SK-N-SH (cell line): ENCODE data around the gene PCCB. TPM values are rescaled to one million over a fixed set of nuclear protein-coding genes. Genes with fewer than 3 reads are reported as not detected.

Experiments
- CTCF ChIA-PET: fragments of 300-600, 350-600 bp; formaldehyde crosslinking; extraction: SDS; loops from one replicate; lab custom pipeline; 2021; lab: Yijun Ruan, JAX
- POLR2A ChIA-PET: fragments of 350-600 bp; sonication (Branson Sonifier 250); formaldehyde crosslinking; extraction: SDS; loops from one replicate; lab custom pipeline; 2020; ENCODE audit warnings: antibody characterized with exemption, inconsistent platforms; lab: Yijun Ruan, JAX
- DNase-seq: peaks from one replicate; pipeline ENCODE4 v3.0.0; 2012
- H2AFZ ChIP-seq: fragments of 200-600 bp; sonication (generic); 2 replicates; pipeline ENCODE4 v1.8.1; 2016; ENCODE audit warnings: antibody characterized with exemption, mild to moderate bottlenecking, low read depth
- H3F3A ChIP-seq: fragments of 200-600 bp; sonication (generic); replicated peaks from 2 replicates; pipeline ENCODE3; 2016; ENCODE audit warnings: antibody characterized with exemption, mild to moderate bottlenecking; ENCODE audit not compliant: insufficient read depth
- H3K27ac ChIP-seq, 2 experiments: fragments of 200-500 bp in 1 of 2; fragments of 200-600 bp in 1 of 2; sonication (Bioruptor generic) in 1 of 2; sonication (generic), shearing (Covaris generic) in 1 of 2; 2 replicates each; pipeline versions ENCODE4 v1.5.1 to v1.6.1; 2014 to 2016; ENCODE audit warnings: low read depth in 2 of 2, inconsistent platforms in 1 of 2, low read length in 1 of 2, mild to moderate bottlenecking in 1 of 2, mixed read lengths in 1 of 2
- H3K27me3 ChIP-seq: fragments of 200-600 bp; sonication (generic), shearing (Covaris generic); 2 replicates; pipeline ENCODE4 v1.6.1; 2016; ENCODE audit warnings: mixed run types; ENCODE audit not compliant: insufficient read depth
- H3K36me3 ChIP-seq, 2 experiments: fragments of 200-500 bp in 1 of 2; fragments of 200-600 bp in 1 of 2; sonication (Bioruptor generic) in 1 of 2; sonication (generic) in 1 of 2; replicated peaks in 1 of 2; 2 replicates each; pipeline versions ENCODE3 to v1.5.1; 2014 to 2016; ENCODE audit warnings: low read length in 1 of 2, mild to moderate bottlenecking in 1 of 2; ENCODE audit not compliant: insufficient read depth in 2 of 2, control insufficient read depth in 1 of 2
- H3K4me1 ChIP-seq, 2 experiments: fragments of 200-500 bp in 1 of 2; fragments of 200-600 bp in 1 of 2; sonication (Bioruptor generic) in 1 of 2; sonication (generic), shearing (Covaris generic) in 1 of 2; 2 replicates each; pipeline versions ENCODE4 v1.5.1 to v1.6.1; 2014 to 2016; ENCODE audit warnings: low read depth in 1 of 2, low read length in 1 of 2, mixed run types in 1 of 2; ENCODE audit not compliant: insufficient read depth in 2 of 2, control insufficient read depth in 1 of 2
- H3K4me2 ChIP-seq: fragments of 200-600 bp; sonication (generic), shearing (Covaris generic); 2 replicates; pipeline ENCODE4 v1.6.1; 2017; ENCODE audit warnings: mixed run types
- H3K4me3 ChIP-seq, 2 experiments: fragments of 200-500 bp in 1 of 2; fragments of 200-600 bp in 1 of 2; sonication (Bioruptor generic) in 1 of 2; sonication (generic), shearing (Covaris generic) in 1 of 2; 2 replicates each; pipeline versions ENCODE4 v1.5.1 to v1.8.1; 2014 to 2016; ENCODE audit warnings: low read depth in 2 of 2, inconsistent platforms in 1 of 2, low read length in 1 of 2, mild to moderate bottlenecking in 1 of 2, mixed read lengths in 1 of 2, moderate library complexity in 1 of 2
- H3K79me2 ChIP-seq: fragments of 200-600 bp; sonication (generic); 2 replicates; pipeline ENCODE4 v1.8.1; 2017; ENCODE audit warnings: mild to moderate bottlenecking; ENCODE audit not compliant: insufficient read depth
- H3K9ac ChIP-seq: fragments of 200-600 bp; sonication (generic); 2 replicates; pipeline ENCODE4 v1.6.1; 2017; ENCODE audit warnings: mixed run types
- H3K9me2 ChIP-seq: fragments of 200-600 bp; sonication (generic); 2 replicates; pipeline ENCODE4 v1.6.1; 2017; ENCODE audit warnings: mixed run types
- H3K9me3 ChIP-seq: fragments of 200-600 bp; sonication (generic); 2 replicates; pipeline ENCODE4 v1.6.1; 2017; ENCODE audit warnings: mixed run types, mild to moderate bottlenecking, moderate library complexity
- H4K20me1 ChIP-seq: fragments of 200-600 bp; sonication (generic); 2 replicates; pipeline ENCODE4 v1.6.1; 2017; ENCODE audit warnings: mild to moderate bottlenecking, mixed run types; ENCODE audit not compliant: insufficient read depth
- EP300 ChIP-seq, 2 experiments: IDR thresholded peaks; 2 replicates each; pipeline versions ENCODE4 v1.4.0 to v1.6.1; 2012; ENCODE audit warnings: borderline replicate concordance in 1 of 2, low read depth in 1 of 2, low read length in 1 of 2
- EZH2phosphoT487 ChIP-seq: fragments of 200-600 bp; sonication (generic); IDR thresholded peaks from 2 replicates; pipeline ENCODE4 v1.6.1; 2017; ENCODE audit warnings: low read depth, mixed run types, mild to moderate bottlenecking, antibody characterized with exemption, moderate library complexity, borderline replicate concordance
- FOXJ3 ChIP-seq: sonication (generic); formaldehyde crosslinking; IDR thresholded peaks from 2 replicates; pipeline ENCODE4 v1.5.1; 2020; ENCODE audit warnings: mild to moderate bottlenecking, missing genetic modification reagents
- GATA2 ChIP-seq: sonication (generic); formaldehyde crosslinking; IDR thresholded peaks from 2 replicates; pipeline ENCODE4 v1.5.0; 2020; ENCODE audit warnings: mild to moderate bottlenecking, missing genetic modification reagents
- IRF3 ChIP-seq: fragments of 150-350 bp; IDR thresholded peaks from 2 replicates; pipeline ENCODE4 v1.6.1; 2016; ENCODE audit warnings: mild to moderate bottlenecking, low read depth, low read length
- MXI1 ChIP-seq: IDR thresholded peaks from 2 replicates; pipeline ENCODE4 v1.6.1; 2012; ENCODE audit warnings: mild to moderate bottlenecking, low read depth, low read length, improper control_type of control experiment
- NFIC ChIP-seq: IDR thresholded peaks from 2 replicates; pipeline ENCODE4 v1.4.0; 2012; ENCODE audit warnings: borderline replicate concordance
- POLR2AphosphoS5 ChIP-seq: IDR thresholded peaks from 2 replicates; pipeline ENCODE4 v1.6.1; 2012; ENCODE audit warnings: low read depth, low read length
- SIN3A ChIP-seq: IDR thresholded peaks from 2 replicates; pipeline ENCODE4 v1.6.1; 2012; ENCODE audit warnings: low read depth, mild to moderate bottlenecking, low read length, moderate library complexity, borderline replicate concordance
- TCF12 ChIP-seq: IDR thresholded peaks from 2 replicates; pipeline ENCODE4 v1.4.0; 2012
- USF1 ChIP-seq: IDR thresholded peaks from 2 replicates; pipeline ENCODE4 v1.4.0; 2012; ENCODE audit warnings: low read depth, borderline replicate concordance
- USF2 ChIP-seq: fragments of 150-350 bp; IDR thresholded peaks from 2 replicates; pipeline ENCODE4 v1.6.1; 2017; ENCODE audit warnings: antibody characterized with exemption, low read length, low read depth, borderline replicate concordance
- YY1 ChIP-seq: IDR thresholded peaks from 2 replicates; pipeline ENCODE4 v1.4.0; 2012; ENCODE audit warnings: low read depth, mild to moderate bottlenecking
- ZBTB33 ChIP-seq: IDR thresholded peaks from 2 replicates; pipeline ENCODE4 v1.4.0; 2012; ENCODE audit warnings: low read depth, borderline replicate concordance
- polyA plus RNA-seq, 3 experiments: library from polyadenylated mRNA; depleted of rRNA; stranded (reverse); fragments of >200 nt; gene quantifications; 2 replicates each; pipeline ENCODE4 v1.2.3, GENCODE V29; 2012
- TF ChIP-seq, protein P1 (sequence below): IDR thresholded peaks from 2 replicates; pipeline ENCODE4 v1.6.1; 2012; ENCODE audit warnings: mild to moderate bottlenecking, low read depth, low read length, moderate library complexity

Gene PCCB
- polyA plus RNA-seq, 1 of the 3 experiments (the other 2 are of a cell fraction): 67.5 TPM

DNA sequence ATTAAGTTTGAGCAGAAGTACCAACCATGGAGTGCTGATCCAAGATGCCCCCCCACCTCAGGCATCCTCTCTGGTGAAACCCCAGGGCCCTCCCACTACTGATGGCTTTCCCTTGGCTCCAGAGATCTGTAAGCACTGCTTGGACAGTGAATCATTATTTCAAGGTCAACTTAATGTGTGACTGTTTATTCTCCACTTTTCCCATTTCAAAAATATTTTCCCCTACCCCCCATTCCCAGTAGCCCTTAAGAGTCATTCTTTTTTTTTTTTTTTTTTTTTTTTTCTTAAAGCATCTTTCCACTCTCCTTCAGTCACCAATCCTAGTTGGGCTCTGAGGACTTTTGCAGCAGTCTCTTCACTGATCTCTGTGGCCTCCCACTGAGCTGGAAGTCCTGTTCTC, 82.6 kb downstream of the PCCB start:
- no peak for DNase-seq
- TF ChIP-seq ZBTB33: no peak
- no peak for TF ChIP-seq FOXJ3 (CRISPR knock-in tag)
- TF ChIP-seq GATA2 (CRISPR knock-in tag): no peak
- TF ChIP-seq YY1: no peak
- TF ChIP-seq NFIC: no peak
- TF ChIP-seq IRF3: no peak
- TF ChIP-seq TCF12: peak; percentile 37; the same call in 1 of the 2 replicates
- TF ChIP-seq USF1: no peak
- no peak for TF ChIP-seq SIN3A
- peak; percentile 36; the same call in 1 of the 2 replicates for TF ChIP-seq POLR2AphosphoS5
- Histone ChIP-seq H3K9me2 (no peaks in the 10 kb centered on the region), H3K4me1 (peaks cover 4 to 6% of the 10 kb centered on the region in 2 experiments; a peak in 2 of 4 replicates), H3K36me3 (peaks cover 25 to 42% of the 10 kb centered on the region in 2 experiments), H3K79me2 (no peaks in the 10 kb centered on the region), H4K20me1 (no peaks in the 10 kb centered on the region), H3K27me3 (no peaks in the 10 kb centered on the region), H3K4me2 (no peak overlapping the region; the same call in 1 of the 2 replicates), H3K9ac (no peak overlapping the region), H2AFZ (no peak overlapping the region), H3F3A (peaks cover 12% of the 10 kb centered on the region), H3K27ac (peak overlapping the region in 1 of 2 experiments; percentile 76; a peak in 2 of 4 replicates), H3K4me3 (no peak overlapping the region), H3K9me3 (no peaks in the 10 kb centered on the region)
- ChIA-PET POLR2A (no interaction called here), CTCF (interaction anchor here (1.3 to 2.0 kb wide), 2 partner anchors 82 to 681 kb away, joined by 3 to 5 read pairs; no protein-coding TSS in a partner anchor)

DNA sequence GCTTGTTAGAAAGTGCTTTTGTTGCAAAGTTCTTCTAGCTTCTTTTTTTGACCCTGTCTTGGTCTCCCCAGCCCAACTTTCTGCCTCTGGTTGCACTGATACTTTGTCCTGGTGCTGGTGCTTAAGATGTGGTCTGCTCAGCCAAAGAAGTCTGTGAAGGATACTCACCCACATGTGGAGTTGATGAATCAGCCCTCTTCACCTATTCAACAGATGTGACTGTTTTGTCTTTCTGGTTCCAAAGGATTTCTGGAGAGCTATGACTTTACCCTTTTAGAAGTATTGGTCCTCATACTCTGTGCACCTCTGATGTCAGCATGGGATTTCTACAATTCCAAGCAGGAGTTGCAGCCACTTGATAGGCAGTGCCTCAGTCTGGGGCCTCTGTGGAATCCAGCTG, 84.1 kb downstream of the PCCB start:
- no peak overlapping the region for H3K4me3 ChIP-seq
- no peaks in the 10 kb centered on the region for H3K27me3 ChIP-seq
- H2AFZ ChIP-seq: no peak overlapping the region
- ChIA-PET CTCF (interaction anchor here (0.7 to 1.5 kb wide), 3 partner anchors 83 to 680 kb away, joined by 3 to 6 read pairs (median 3); partner anchors contain the start of gene STAG1), POLR2A (no interaction called here)
- H3F3A ChIP-seq: peaks cover 12% of the 10 kb centered on the region
- no peaks in the 10 kb centered on the region for H3K79me2 ChIP-seq
- TF ChIP-seq MXI1 (no peak), YY1 (no peak), USF2 (no peak), EZH2phosphoT487 (no peak), EP300 (IDR thresholded peaks at IDR 0.05; ENCODE audit: borderline replicate concordance in 1 of 2, low read depth in 1 of 2, low read length in 1 of 2) (no peak), USF1 (no peak), GATA2 (CRISPR knock-in tag) (no peak)
- TF ChIP-seq, protein P1, sequence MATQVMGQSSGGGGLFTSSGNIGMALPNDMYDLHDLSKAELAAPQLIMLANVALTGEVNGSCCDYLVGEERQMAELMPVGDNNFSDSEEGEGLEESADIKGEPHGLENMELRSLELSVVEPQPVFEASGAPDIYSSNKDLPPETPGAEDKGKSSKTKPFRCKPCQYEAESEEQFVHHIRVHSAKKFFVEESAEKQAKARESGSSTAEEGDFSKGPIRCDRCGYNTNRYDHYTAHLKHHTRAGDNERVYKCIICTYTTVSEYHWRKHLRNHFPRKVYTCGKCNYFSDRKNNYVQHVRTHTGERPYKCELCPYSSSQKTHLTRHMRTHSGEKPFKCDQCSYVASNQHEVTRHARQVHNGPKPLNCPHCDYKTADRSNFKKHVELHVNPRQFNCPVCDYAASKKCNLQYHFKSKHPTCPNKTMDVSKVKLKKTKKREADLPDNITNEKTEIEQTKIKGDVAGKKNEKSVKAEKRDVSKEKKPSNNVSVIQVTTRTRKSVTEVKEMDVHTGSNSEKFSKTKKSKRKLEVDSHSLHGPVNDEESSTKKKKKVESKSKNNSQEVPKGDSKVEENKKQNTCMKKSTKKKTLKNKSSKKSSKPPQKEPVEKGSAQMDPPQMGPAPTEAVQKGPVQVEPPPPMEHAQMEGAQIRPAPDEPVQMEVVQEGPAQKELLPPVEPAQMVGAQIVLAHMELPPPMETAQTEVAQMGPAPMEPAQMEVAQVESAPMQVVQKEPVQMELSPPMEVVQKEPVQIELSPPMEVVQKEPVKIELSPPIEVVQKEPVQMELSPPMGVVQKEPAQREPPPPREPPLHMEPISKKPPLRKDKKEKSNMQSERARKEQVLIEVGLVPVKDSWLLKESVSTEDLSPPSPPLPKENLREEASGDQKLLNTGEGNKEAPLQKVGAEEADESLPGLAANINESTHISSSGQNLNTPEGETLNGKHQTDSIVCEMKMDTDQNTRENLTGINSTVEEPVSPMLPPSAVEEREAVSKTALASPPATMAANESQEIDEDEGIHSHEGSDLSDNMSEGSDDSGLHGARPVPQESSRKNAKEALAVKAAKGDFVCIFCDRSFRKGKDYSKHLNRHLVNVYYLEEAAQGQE: no peak
- H3K9me2 ChIP-seq: no peaks in the 10 kb centered on the region
- no peak for DNase-seq
- H3K4me2 ChIP-seq: no peak overlapping the region
- H3K27ac ChIP-seq: no peak overlapping the region
- H4K20me1 ChIP-seq: no peaks in the 10 kb centered on the region
- peaks cover 31 to 39% of the 10 kb centered on the region in 2 experiments for H3K36me3 ChIP-seq
- peaks cover 4 to 6% of the 10 kb centered on the region in 2 experiments; a peak in 2 of 4 replicates for H3K4me1 ChIP-seq
- H3K9ac ChIP-seq: no peak overlapping the region
- no peaks in the 10 kb centered on the region for H3K9me3 ChIP-seq
